ENCODE results near the gene GRIK1.

DNA sequence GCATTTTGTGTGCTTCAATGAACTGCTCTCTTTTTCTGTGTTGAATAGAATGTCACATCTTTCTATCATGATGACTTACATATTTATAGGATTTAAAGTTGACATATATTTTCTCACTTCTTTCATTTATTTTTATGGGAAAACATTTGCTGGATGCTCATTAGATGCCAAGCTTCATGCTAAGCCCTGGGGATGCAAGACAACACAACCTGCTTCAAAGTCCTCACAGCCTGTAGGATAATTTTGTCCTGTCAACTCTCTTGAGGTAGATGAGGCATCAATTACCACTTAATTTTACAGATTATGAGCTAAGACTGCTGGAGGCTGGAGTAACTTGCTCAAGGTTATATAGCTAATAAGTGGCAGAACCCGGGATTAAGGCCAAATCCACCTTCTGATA is 264.3 kb downstream of the GRIK1 start:
- TF ChIP-seq CTCF (IDR thresholded peaks at IDR 0.05; ENCODE audit: low read length) = no peak
- no peak for TF ChIP-seq EZH2 (IDR thresholded peaks at IDR 0.05; ENCODE audit: borderline replicate concordance, low read length)
